IPS DF 19.7 (cell line): ENCODE data around the gene TRIO.
A peak's percentile ranks its signal among the peaks of the same experiment; 100 is the strongest.

Experiments used
- DNase-seq: peaks from one replicate; pipeline ENCODE4 v3.0.0-alpha.2; 2013; ENCODE audit warnings: low read depth, low spot score

Gene TRIO

DNA sequence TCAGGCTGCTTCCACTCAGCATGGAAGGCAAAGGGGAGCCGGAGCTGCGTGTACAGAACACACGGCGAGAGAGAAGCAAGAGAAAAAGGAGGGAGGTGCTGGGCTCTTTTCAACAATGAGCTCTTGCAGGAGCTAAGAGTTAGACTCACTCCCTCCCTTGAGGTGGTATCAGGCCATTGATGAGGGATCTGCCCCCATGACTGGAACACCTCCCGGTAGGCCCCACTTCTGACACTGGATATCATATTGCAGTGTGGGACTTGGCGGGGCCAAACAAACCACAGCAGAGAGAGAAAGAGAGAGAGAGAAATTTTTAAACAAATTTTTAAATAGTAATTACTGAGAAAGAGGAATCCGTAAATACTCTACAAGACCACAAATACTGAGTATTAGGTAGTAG, 182.2 kb downstream of the TRIO start:
- DNase-seq = no peak

DNA sequence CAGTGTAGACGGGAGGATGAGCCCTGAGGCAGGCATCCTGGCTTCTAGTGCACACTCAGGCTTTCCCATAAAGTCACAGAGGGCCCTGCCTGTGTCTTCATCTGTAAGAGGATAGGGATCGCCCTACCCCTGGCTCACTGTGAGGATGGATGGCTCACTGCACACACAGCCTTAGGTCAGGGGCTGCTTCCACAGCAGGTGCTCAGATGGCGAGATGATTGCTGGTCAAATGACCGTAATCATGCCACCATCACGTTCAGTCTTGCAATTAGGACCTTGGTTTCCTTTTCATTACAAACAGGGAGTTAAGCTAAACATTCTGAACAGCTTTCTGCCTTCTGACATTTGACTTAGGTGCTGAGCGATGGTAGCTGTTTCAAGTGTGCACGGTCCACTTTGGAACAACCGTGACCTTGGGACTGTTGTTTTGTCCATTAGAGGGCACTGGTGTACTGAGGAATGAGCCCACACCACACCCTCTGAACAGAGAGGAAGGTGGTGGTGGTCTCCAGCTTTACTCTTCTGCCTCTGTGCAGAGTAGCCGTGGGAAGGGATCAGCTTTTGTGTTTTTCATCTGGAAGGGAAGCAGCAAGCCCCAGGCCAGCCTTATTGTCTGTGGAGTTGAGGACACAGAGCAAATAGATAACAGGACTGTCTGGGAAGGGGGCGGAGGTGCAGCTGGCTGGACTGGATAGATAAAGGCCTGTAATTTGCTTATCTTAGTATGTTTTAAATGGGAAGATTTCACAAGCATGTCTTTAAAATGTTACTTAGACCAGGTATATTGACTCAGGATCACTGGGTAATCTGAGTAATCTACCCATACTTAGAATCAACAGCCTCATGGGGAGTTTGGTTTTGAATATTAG, 183.1 kb downstream of the TRIO start:
- no peak for DNase-seq

DNA sequence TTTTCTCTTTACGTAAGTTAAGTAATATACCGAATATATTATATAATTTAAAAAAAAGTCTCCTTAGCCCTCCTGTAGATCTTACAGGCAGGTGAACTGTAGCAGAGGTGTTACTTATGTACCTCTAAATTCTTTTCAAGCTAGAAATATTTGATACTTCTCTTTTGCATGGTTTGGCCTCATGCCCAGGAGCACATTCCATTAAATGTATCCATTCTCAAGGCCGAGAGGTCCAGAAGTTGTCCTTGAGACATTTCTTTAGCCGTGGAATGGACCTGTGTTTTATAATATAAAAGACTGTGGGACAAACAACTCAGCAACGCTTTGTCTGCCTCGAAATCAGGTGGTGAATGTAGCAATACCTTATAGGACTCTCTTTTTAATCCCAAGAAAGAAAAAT, 184.5 kb downstream of the TRIO start:
- no peak for DNase-seq

DNA sequence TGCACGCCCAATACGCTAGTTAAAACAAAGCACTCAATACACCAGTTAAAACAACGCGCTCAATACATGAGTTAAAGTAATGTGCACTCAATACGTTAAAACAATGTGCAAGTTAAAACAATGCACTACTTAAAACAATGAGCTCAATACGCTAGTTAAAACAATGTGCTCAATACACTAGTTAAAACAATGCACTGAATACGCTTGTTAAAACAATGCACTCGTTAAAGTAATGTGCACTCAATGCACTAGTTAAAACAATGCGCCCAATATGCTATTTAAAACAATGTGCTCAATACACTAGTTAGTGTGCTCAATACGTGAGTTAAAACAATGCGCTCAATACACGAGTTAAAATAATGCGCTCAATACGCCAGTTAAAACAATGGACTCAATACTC, 185.0 kb downstream of the TRIO start:
- no peak for DNase-seq

DNA sequence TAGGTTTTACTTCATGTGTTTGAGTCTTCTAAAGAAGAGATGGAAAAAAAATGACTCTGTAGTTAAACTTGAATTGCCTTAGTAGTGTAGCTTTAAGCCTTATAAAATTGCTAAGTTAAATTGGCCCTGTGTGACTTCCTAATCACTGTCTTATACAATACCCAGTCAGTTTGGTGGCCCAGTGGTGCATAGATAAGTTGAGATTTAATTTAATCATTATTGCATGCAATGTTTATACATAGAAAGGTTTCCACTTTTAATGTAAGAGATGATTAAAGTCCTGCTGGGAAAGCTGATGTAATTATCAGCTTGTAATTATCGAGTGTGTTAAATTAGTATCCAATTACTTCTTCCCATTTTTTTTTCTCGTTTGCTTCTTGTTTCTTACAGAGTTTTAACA, 187.1 kb downstream of the TRIO start:
- no peak for DNase-seq

DNA sequence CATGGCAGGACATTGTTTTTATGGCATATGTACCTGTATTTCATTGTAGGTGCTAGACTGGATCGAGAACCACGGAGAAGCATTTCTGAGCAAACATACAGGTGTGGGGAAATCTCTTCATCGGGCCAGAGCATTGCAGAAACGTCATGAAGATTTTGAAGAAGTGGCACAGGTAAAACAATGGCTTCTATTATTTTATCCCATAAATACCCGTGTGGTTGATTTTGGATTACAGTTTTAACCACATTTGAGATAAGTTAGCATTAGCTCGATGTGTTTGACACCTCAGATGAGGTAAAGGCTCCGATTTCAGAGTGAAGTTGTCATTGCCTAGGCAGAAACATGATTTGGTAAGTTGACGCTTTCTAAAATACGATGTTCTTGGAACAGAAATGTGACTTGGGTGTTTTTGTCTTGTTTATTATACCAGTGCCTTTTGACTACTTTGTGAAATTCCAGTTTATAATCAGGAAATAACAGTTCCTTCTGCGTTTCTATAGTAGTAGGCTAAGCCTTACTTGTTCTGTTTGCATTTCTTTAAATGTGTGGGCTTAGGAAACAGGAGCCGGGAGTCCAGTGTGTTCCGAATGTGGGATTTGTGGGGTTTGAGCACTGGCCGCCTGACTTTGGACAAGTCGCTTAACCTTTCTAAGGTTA, 187.7 kb downstream of the TRIO start:
- DNase-seq = no peak

DNA sequence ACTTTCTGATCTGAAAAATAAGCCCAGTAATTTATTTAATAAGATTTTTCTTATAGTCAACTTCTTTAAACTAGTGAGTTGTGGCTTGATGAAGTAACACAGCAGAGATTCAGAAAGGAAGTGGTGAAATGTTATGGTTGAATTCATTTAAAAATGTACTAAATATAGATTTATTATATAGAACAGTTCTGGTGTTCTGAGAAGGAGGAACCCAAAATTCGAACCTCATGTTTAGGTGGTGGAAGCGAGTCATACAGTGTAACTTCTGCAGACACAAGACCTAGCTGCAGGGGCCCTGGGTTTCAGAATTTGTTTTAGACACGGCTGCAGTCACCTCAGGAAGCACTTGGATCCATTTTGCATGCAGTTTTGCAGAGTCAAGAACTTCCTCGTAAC, 188.2 kb downstream of the TRIO start:
- no peak for DNase-seq

DNA sequence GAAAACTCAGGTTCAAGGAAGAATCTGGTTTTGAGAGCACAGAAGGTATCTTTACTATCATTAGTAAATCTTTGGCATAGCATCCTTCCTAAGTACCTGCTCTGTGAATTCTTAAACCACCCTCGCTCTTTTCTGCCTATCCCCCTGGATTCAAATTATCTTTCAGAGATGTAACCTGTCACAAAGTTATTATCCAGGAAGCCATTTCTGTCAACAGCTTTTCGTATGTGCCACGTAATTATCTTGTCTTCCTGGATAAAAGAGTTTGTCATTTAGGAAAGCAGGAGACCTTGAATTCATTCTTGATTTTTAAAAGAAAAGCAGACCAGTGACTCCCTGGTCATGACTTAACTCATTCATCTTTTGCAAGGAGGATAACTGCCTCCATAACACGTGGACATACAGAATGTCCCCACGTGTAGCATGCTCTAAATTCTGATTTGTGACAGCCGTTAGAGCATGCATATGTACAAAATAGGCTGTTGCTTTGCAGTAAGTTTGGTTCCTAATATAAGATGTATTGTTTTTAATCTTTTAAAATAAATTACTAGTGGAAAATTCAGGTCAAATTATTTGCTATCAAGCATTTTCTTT, 189.0 kb downstream of the TRIO start:
- DNase-seq = no peak

DNA sequence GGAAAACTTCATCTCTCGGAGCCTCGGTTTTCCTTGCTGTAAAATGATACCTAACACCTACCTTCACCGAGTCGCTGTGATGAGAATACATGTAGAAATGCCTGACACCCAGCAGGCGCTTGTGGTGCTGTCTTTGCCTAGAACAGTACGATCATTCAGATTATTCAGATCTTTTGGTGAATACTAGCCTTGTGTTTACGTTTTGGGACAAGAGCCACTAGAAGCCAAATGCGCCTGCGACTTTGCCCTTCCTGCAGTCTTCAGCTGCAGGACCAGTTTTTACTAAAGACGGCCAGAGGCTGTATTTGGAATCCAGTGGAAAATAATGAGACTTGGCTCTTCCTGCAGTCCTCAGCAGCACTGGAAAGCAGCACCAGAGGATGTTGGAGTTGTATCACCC, 189.6 kb downstream of the TRIO start:
- no peak for DNase-seq

DNA sequence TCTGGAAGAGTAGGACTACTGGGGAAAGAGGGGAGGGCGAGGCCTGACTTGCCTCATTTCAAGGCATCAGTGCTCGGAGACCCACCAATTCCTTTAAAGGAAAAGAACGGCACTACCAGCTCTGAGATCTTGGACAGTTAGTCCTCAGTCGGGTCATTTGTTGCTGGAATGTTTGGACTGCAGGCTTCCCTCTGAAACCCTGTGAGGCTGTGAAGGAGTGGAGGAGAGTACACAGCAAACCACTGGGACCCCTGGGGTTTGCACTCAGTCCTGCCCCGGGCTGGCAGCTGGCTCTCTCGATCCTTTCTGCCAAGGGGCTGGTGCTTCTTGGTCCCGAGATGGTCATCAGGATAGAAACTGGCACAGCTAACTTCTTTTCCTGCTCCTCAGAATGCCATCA, 194.5 kb downstream of the TRIO start:
- no peak for DNase-seq

DNA sequence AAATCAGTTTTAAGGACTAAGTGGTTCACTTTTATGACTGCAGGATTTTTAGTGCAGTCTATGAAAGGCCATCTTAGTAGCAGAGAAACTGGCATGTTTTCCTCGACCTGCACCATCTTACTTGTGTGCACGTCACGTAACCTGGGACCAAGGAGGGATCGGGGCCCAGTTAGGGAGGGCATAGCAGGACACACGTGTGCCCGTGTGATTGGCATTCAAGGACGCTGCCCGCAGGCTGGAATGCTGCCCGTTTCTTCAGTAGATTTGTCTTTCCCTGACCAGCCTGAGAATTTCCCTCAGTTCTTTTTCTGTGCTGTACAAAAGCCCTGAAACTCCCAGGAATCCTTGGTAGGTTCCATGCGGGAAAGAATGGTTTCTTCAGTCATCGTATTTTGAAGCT, 196.3 kb downstream of the TRIO start:
- DNase-seq = no peak

DNA sequence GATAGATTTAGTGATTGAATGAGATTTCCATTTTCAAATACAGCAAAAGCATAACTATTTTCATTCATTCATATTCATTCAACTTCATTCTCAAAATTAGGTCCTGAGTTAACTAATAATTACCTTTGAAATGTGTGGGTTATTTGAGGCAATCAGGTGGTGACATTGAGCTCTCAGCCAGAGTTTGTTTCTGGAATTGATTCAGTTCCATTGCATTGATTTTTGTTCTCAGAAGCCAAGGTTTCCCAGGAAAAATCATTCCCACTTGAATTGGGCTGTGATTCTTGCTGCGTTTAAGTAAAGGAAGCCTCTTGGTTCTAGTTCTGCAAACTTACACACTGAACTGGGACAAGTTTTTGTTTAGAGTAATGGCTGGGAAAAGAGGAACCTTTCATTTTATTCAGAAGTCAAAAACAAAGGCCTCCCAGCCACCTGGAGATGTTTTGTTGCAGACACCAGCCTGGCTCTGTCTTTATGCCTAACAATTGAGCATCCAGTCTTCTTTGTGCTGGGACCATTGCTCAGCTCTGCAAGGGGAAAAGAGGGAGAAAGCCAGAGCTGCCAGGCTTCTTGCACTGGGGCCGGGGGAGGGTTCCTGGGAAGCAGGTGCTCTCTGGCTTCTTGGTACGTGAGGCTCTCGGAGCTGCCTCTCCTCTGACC, 198.6 kb downstream of the TRIO start:
- DNase-seq = peak; percentile 60

DNA sequence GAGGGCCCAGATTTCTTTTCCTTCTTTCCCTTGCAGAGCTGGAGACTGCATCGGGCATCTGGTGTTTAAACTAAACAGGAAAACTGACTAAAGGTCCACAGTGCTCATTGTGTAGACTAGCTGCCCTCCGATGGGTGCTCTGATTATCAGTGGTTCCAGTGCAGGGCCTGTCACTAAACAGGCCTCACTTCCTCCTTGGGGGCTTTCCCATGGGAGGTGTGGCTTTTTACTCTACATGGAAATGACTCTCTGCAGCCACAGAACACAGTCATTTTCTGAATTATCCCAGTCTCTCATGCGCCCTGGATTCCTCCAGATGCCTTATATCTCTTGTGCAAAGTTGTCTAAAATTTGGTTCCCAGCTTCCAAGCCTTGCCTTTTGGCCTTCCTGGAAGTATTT, 199.2 kb downstream of the TRIO start:
- DNase-seq = no peak

DNA sequence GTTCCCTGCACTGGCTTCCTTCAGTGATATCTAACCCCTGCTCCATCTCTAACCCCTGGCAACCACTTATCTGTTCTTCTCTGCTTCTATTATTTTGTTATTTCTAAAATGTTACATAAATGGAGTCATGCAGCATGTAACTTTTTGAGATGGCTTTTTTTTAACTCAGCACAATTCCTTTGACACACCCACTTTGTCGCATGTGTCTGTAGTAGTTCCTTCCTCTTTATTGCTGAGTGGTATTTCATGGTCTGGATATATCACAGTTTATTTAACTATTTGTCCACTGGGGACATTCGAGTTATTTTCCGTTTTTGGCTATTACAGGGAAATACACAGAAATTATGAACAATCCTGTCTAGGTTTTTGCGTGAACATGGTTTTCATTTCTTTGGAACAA, 200.2 kb downstream of the TRIO start:
- no peak for DNase-seq

DNA sequence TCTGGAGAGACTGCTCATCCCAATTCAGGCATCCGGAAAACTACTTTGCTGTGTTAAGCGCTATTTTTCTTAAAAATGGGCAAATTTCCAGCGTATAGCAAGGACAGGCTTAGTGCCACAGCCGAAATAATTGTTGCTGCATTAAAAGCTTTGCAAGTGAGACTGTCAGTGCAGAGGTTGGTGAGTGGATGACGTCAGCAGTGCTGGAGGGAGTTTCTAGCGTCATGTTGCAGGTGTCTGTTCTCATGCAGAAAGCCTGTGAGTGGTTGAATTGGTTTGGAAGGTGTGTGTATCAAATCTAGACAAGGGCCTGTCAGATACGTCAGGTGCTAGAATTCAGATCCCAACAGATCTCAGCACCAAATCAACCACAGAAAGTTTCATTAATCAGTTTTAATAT, 204.4 kb downstream of the TRIO start:
- DNase-seq = no peak

DNA sequence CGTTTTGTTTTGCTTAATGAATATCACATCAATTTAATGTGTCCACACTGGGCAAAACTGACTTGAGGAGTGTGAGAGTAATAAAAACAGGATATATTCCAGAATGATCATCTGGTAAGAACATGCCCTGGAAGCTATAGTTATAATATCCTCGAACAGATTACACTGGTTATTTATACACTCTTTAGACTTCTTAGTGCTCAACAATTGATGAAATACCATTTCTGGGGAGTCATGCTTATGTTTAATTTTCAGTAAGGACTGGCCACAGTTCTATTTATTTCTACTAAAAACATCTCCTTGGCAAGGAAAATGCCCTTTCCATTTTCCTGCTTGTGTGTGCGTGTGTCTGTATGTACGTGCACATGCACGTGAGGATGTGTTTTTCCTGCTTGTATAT, 205.0 kb downstream of the TRIO start:
- no peak for DNase-seq

DNA sequence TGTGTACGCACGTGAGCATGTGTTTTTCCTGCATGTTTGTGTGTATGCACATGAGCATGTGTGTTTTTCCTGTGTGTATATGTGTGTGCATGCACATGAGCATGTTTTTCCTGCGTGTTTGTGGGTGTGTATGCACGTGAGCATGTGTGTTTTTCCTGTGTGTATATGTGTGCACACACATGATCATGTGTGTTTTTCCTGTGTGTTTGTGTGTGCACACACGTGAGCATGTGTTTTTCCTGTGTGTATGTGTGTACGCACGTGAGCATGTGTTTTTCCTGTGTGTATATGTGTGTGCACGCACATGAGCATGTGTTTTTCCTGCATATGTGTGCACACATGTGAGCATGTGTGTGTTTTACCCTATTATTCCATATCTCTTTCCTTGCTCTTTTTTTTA, 205.9 kb downstream of the TRIO start:
- DNase-seq = no peak

DNA sequence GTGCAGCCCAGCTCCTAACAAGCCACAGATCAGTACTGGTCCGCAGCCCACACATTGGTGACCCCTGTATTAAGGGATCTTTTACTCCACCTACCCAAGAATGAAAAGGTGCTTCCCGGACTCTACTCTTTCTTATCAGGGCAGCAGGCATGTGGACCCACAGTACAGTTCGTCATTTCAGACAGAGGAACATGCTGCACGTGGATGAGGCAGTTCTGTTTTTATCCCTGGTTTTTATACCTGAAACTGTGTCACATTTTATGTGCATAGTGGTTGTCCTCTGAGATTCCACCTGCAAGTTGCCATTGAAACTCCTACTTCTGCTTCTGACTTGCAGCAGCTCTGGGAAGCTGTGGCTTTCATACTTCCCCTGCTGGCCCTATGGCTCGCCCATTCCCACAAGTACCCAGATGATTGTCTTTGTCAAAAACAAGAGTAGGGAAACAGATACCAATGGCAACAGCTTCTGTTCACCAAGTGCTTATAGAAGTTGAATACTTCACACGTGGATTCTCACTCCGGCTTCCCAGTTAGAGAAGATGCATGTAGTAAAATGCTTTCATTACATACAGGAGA, 208.0 kb downstream of the TRIO start:
- DNase-seq = no peak

DNA sequence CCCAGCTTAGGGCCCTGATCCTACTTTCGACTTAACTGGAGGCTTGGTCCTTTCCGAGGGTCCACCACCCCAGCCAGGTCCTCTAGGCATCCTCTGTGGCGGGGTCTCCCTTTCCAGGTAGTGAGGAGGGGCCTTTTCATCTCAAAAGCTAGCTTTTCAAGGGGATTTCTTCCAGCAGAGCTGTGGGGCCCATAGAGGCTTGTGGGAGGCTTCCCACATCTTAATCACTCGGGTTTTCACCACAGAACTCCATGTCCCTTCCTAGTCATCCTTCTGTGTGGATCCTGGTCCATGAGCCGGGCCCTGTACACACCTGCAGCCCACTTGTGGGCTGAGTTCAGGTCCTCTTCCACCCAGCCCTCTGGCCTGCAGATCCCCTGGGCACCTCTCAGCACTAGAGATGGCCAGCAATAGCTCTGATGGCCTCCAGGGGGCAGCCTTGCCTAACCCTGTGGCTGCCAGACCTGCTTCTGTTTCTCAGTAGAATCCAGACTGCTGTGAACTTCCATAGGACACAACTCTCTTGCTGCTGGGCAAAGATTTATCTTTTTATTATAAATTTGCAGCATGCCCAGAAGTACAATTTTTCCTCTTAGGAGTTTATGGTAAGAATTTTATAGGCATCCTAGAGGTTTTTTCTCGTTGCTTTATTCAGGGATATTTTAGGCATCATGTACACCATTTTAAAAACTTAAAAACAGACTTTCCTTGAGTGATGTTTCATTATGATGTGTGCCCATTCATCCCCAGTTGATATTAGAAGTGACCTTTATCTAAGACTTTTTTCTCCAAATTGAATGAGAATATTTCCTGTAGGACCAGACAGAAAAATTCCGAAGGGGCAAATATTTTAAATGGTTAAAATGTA, 208.9 kb downstream of the TRIO start:
- no peak for DNase-seq

DNA sequence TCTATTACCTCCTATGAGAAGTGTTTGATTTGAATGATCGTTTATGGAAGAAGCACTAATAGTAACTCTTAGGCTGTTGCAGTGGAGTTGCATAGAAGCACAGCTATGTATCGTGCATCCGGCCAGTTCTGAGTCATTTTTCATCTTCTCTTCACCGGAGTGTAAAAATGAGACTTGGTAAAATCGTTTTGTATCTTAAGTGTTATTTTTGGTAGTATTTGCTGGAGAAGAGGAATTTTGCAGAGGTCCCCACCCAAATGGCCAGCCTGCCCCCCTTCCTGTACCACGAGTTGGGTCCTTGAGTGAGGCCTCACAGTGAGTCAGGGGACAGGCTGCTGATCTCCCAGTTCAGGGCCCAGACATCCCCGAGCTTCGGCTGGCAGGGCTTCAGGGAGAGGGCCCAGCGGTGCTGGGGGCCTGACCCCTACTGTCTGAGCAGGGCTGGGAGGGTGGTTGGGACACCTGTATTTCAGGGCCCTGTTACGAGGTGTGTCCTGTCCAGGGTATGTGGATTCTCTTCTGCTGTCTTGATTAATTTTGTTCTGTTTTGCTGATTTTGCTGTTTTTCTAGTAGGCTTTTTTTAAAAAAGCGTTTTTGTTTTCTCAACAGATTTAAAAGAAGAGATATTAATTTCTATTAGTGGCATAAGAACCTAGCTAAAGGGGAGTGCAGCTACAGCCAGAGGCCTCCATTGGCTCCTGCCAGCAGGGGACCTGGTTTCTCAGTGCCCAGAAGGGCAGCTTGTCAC, 210.8 kb downstream of the TRIO start:
- DNase-seq = no peak
